Epithelial cell of prostate (primary cell): Measurements from ENCODE around the gene IL17REL.
"Not testable (repeated sequence)": the region's sequence is repeated elsewhere in the genome, so short reads cannot be mapped to it uniquely, and the experiment has no call there.

Source experiments
- DNase-seq: peaks from one replicate; pipeline ENCODE4 v3.0.0-alpha.2; 2011; ENCODE audit warnings: low read depth, low spot score
- H3K27ac ChIP-seq: fragments of 450-650 bp; 2 replicates; pipeline ENCODE4 v1.5.1; 2017; ENCODE audit warnings: mild to moderate bottlenecking

Gene IL17REL

GRCh38 chr22:49993649-49994360 lies 18.8 kb downstream of the IL17REL start:
- DNase-seq, result no peak
- H3K27ac ChIP-seq, result no peak overlapping the region

- H3K27ac ChIP-seq, result no peak overlapping the region
- DNase-seq, result no peak
These were observed 19.5 kb downstream of the IL17REL start for GRCh38 chr22:49992921-49993648.

- DNase-seq, result no peak
- H3K27ac ChIP-seq, result no peak overlapping the region
These were observed 20.5 kb downstream of the IL17REL start for GRCh38 chr22:49991907-49992533.

- DNase-seq, result no peak
- H3K27ac ChIP-seq, result no peak overlapping the region
These were observed 21.4 kb downstream of the IL17REL start for GRCh38 chr22:49991167-49991566.

GRCh38 chr22:49989826-49990225 lies 22.7 kb downstream of the IL17REL start:
- DNase-seq, H3K27ac ChIP-seq: not testable (repeated sequence)

GRCh38 chr22:49986325-49986724 lies 26.2 kb downstream of the IL17REL start:
- H3K27ac ChIP-seq, result no peak overlapping the region
- no peak for DNase-seq

GRCh38 chr22:49983148-49984042 lies 29.2 kb downstream of the IL17REL start:
- no peak overlapping the region for H3K27ac ChIP-seq
- no peak for DNase-seq

GRCh38 chr22:49981799-49982198 lies 30.8 kb downstream of the IL17REL start:
- DNase-seq, H3K27ac ChIP-seq: not testable (repeated sequence)

- H3K27ac ChIP-seq, result no peak overlapping the region
- no peak for DNase-seq
These were observed 32.8 kb downstream of the IL17REL start for GRCh38 chr22:49979587-49980264.

GRCh38 chr22:49977578-49977977 lies 35.0 kb downstream of the IL17REL start:
- no peak for DNase-seq
- no peak overlapping the region for H3K27ac ChIP-seq

GRCh38 chr22:49976439-49977175 lies 36.0 kb downstream of the IL17REL start:
- DNase-seq, result no peak
- no peak overlapping the region for H3K27ac ChIP-seq

- no peak for DNase-seq
- no peak overlapping the region for H3K27ac ChIP-seq
These were observed 36.8 kb downstream of the IL17REL start for GRCh38 chr22:49975543-49976389.

GRCh38 chr22:49973018-49973961 lies 39.3 kb downstream of the IL17REL start:
- DNase-seq, result no peak
- no peak overlapping the region for H3K27ac ChIP-seq

GRCh38 chr22:49972163-49973017 lies 40.2 kb downstream of the IL17REL start:
- no peak for DNase-seq
- no peak overlapping the region for H3K27ac ChIP-seq

GRCh38 chr22:49971232-49972162 lies 41.1 kb downstream of the IL17REL start:
- DNase-seq, result no peak
- no peak overlapping the region for H3K27ac ChIP-seq
